Fibroblast of lung (primary cell): ENCODE results near the gene DIS3L2.

Experiments
- CTCF ChIP-seq, 2 donors: IDR thresholded peaks in 1 of 2; conservative IDR thresholded peaks in 1 of 2; 1 replicate in 1 of 2; 2 replicates in 1 of 2; pipeline ENCODE4 v1.5.1; 2011 to 2012; ENCODE audit warnings: low read length in 2 of 2, control low read depth in 1 of 2, inconsistent platforms in 1 of 2, low read depth in 1 of 2, mild to moderate bottlenecking in 1 of 2
- EZH2 ChIP-seq: IDR thresholded peaks from 2 replicates; pipeline ENCODE4 v1.5.1; 2012; ENCODE audit warnings: low read length, control low read depth, mild to moderate bottlenecking; ENCODE audit errors: missing control alignments

GRCh38 chr2:231919341-231920035, 42.0 kb upstream of the DIS3L2 start:
- TF ChIP-seq CTCF (conservative IDR thresholded peaks at IDR 0.05 in 1 of 2, IDR thresholded peaks at IDR 0.05 in 1 of 2; ENCODE audit: low read depth in 1 of 2, low read length in 2 of 2), result no peak
- TF ChIP-seq EZH2, result no peak
